H1 (cell line): ENCODE measurements around the gene CD200R1L. TPM values are rescaled to one million over a fixed set of nuclear protein-coding genes. Genes with fewer than 3 reads are reported as not detected.

Experiments used
- CTCF ChIA-PET: fragments of 300-600 bp; sonication (Branson Sonifier 250); formaldehyde crosslinking; loops from one replicate; lab custom pipeline; 2021; ENCODE audit not compliant: partially characterized antibody; lab: Charles Lee
- POLR2A ChIA-PET: fragments of 300-600 bp; sonication (Branson Sonifier 250); formaldehyde crosslinking; loops from one replicate; lab custom pipeline; 2021; ENCODE audit warnings: inconsistent platforms; ENCODE audit not compliant: partially characterized antibody; lab: Charles Lee
- DNase-seq, 2 experiments: peaks; one replicate each; pipeline versions ENCODE4 v3.0.0 to v3.0.0-alpha.2; 2010 to 2022; ENCODE audit warnings: low spot score in 2 of 2, low read depth in 1 of 2, mixed read lengths in 1 of 2
- FAIRE-seq: peaks from 2 replicates; lab custom pipeline; 2011; peaks lifted over from hg19 to GRCh38; lab: Jason Lieb, UNC
- H2AFZ ChIP-seq: 2 replicates; pipeline ENCODE4 v1.8.1; 2012; ENCODE audit warnings: low read length, inconsistent platforms
- H2AK5ac ChIP-seq: 2 replicates; pipeline ENCODE4 v1.6.1; 2013; ENCODE audit warnings: low read depth, low read length
- H2BK120ac ChIP-seq: replicated peaks from 2 replicates; pipeline ENCODE3; 2013; ENCODE audit warnings: low read depth, low read length, inconsistent platforms
- H2BK12ac ChIP-seq: 2 replicates; pipeline ENCODE4 v1.6.1; 2013; ENCODE audit warnings: low read depth, low read length
- H2BK15ac ChIP-seq: 2 replicates; pipeline ENCODE4 v1.6.1; 2013; ENCODE audit warnings: low read length
- H2BK20ac ChIP-seq: 2 replicates; pipeline ENCODE4 v1.6.1; 2013; ENCODE audit warnings: low read length
- H2BK5ac ChIP-seq: 2 replicates; pipeline ENCODE4 v1.6.1; 2013; ENCODE audit warnings: low read depth, low read length
- H3K14ac ChIP-seq: 2 replicates; pipeline ENCODE4 v1.6.1; 2013; ENCODE audit warnings: inconsistent platforms; ENCODE audit not compliant: insufficient read length
- H3K18ac ChIP-seq: 2 replicates; pipeline ENCODE4 v1.6.1; 2013; ENCODE audit warnings: low read length; ENCODE audit errors: extremely low read depth
- H3K23ac ChIP-seq: 2 replicates; pipeline ENCODE4 v1.6.1; 2013; ENCODE audit warnings: inconsistent platforms; ENCODE audit not compliant: insufficient read length
- H3K23me2 ChIP-seq: 2 replicates; pipeline ENCODE4 v1.6.1; 2013; ENCODE audit warnings: low read depth, low read length
- H3K27ac ChIP-seq: 2 replicates; pipeline ENCODE4 v1.6.1; 2011; ENCODE audit warnings: low read depth, low read length, inconsistent platforms
- H3K27me3 ChIP-seq, 4 experiments: replicated peaks in 1 of 4; 1 replicate in 1 of 4; 2 replicates in 3 of 4; pipeline versions ENCODE4 v1.6.1 to v1.8.1; 2011 to 2013; ENCODE audit warnings: low read length in 3 of 4, mild to moderate bottlenecking in 3 of 4, inconsistent platforms in 2 of 4, mixed read lengths in 2 of 4, moderate library complexity in 1 of 4; ENCODE audit not compliant: control insufficient read depth in 3 of 4, insufficient read depth in 3 of 4; ENCODE audit errors: extremely low read depth in 1 of 4
- H3K36me3 ChIP-seq, 4 experiments: 2 replicates each; pipeline versions ENCODE4 v1.6.1 to v1.8.1; 2011 to 2013; ENCODE audit warnings: mild to moderate bottlenecking in 4 of 4, low read length in 3 of 4, moderate library complexity in 2 of 4, control low read depth in 1 of 4, inconsistent platforms in 1 of 4; ENCODE audit not compliant: insufficient read depth in 4 of 4, control insufficient read depth in 2 of 4
- H3K4ac ChIP-seq: replicated peaks from 2 replicates; pipeline ENCODE3; 2013; ENCODE audit warnings: low read length, low read depth, mixed read lengths, inconsistent platforms; ENCODE audit not compliant: insufficient read length
- H3K4me1 ChIP-seq, 4 experiments: replicated peaks in 1 of 4; 1 replicate in 1 of 4; 2 replicates in 3 of 4; pipeline versions ENCODE4 v1.6.1 to v1.8.1; 2011 to 2013; ENCODE audit warnings: low read length in 3 of 4, inconsistent platforms in 2 of 4, mixed read lengths in 1 of 4; ENCODE audit not compliant: insufficient read depth in 4 of 4, control insufficient read depth in 3 of 4
- H3K4me2 ChIP-seq, 2 experiments: 2 replicates each; pipeline versions ENCODE4 v1.6.1 to v1.8.1; 2011 to 2013; ENCODE audit warnings: low read depth in 2 of 2, low read length in 2 of 2, control low read depth in 1 of 2, inconsistent platforms in 1 of 2, mild to moderate bottlenecking in 1 of 2; ENCODE audit not compliant: insufficient read depth in 1 of 2
- H3K4me3 ChIP-seq, 4 experiments: fragments of 200-600, 300-600 bp in 1 of 4; sonication (generic), shearing (Covaris generic), sonication (Bioruptor Twin) in 1 of 4; 2 replicates each; pipeline versions ENCODE4 v1.5.1 to v1.8.1; 2011 to 2016; ENCODE audit warnings: low read length in 4 of 4, low read depth in 3 of 4, control low read depth in 2 of 4, inconsistent platforms in 2 of 4, mild to moderate bottlenecking in 2 of 4, mixed read lengths in 1 of 4, moderate library complexity in 1 of 4; ENCODE audit not compliant: insufficient read depth in 2 of 4; ENCODE audit errors: extremely low read depth in 1 of 4
- H3K56ac ChIP-seq: replicated peaks from 2 replicates; pipeline ENCODE3; 2013; ENCODE audit warnings: low read depth, mild to moderate bottlenecking, mixed read lengths, low read length, inconsistent platforms; ENCODE audit not compliant: insufficient read length
- H3K79me1 ChIP-seq: 2 replicates; pipeline ENCODE4 v1.6.1; 2013; ENCODE audit warnings: low read depth, low read length, control low read depth
- H3K79me2 ChIP-seq, 2 experiments: 2 replicates each; pipeline versions ENCODE4 v1.6.1 to v1.8.1; 2012 to 2013; ENCODE audit warnings: low read length in 2 of 2, mild to moderate bottlenecking in 2 of 2, inconsistent platforms in 1 of 2; ENCODE audit not compliant: insufficient read depth in 2 of 2, control insufficient read depth in 1 of 2
- H3K9ac ChIP-seq, 4 experiments: replicated peaks in 1 of 4; 1 replicate in 1 of 4; 2 replicates in 3 of 4; pipeline versions ENCODE4 v1.6.1 to v1.8.1; 2011 to 2013; ENCODE audit warnings: low read depth in 3 of 4, low read length in 3 of 4, control low read depth in 2 of 4, mild to moderate bottlenecking in 2 of 4, moderate library complexity in 2 of 4, inconsistent platforms in 1 of 4; ENCODE audit errors: extremely low read depth in 1 of 4
- H3K9me3 ChIP-seq, 2 experiments: 2 replicates each; pipeline versions ENCODE4 v1.6.1 to v1.8.1; 2012 to 2013; ENCODE audit warnings: mild to moderate bottlenecking in 2 of 2, moderate library complexity in 2 of 2, control low read depth in 1 of 2, inconsistent platforms in 1 of 2, low read depth in 1 of 2, low read length in 1 of 2, mixed read lengths in 1 of 2; ENCODE audit not compliant: insufficient read depth in 2 of 2
- H4K20me1 ChIP-seq, 2 experiments: replicated peaks in 1 of 2; 2 replicates each; pipeline versions ENCODE3 to v1.8.1; 2011 to 2013; ENCODE audit warnings: inconsistent platforms in 2 of 2, low read length in 2 of 2, mild to moderate bottlenecking in 1 of 2; ENCODE audit not compliant: insufficient read depth in 2 of 2, control insufficient read depth in 1 of 2
- H4K5ac ChIP-seq: 2 replicates; pipeline ENCODE4 v1.6.1; 2013; ENCODE audit warnings: low read length, low read depth, mixed read lengths, inconsistent platforms; ENCODE audit not compliant: insufficient read length
- H4K8ac ChIP-seq: 2 replicates; pipeline ENCODE4 v1.8.0; 2013; ENCODE audit warnings: mild to moderate bottlenecking, moderate library complexity, low read length, inconsistent platforms; ENCODE audit not compliant: insufficient read depth; ENCODE audit errors: extremely low read depth
- H4K91ac ChIP-seq: replicated peaks from 2 replicates; pipeline ENCODE3; 2013; ENCODE audit warnings: low read length, mixed read lengths, inconsistent platforms; ENCODE audit not compliant: insufficient read length
- CTBP2 ChIP-seq: IDR thresholded peaks from 2 replicates; pipeline ENCODE4 v1.7.0; 2011; ENCODE audit warnings: borderline replicate concordance, mild to moderate bottlenecking, moderate library complexity, mixed read lengths, low read length; ENCODE audit not compliant: insufficient read depth, insufficient read length
- EP300 ChIP-seq, 2 experiments: IDR thresholded peaks; 1 replicate in 1 of 2; 2 replicates in 1 of 2; pipeline ENCODE4 v1.6.1; 2011 to 2012; ENCODE audit warnings: low read depth in 2 of 2, low read length in 2 of 2, mild to moderate bottlenecking in 2 of 2, borderline replicate concordance in 1 of 2, inconsistent platforms in 1 of 2, moderate library complexity in 1 of 2
- RFX5 ChIP-seq: IDR thresholded peaks from 2 replicates; pipeline ENCODE4 v1.6.1; 2011; ENCODE audit warnings: low read depth, low read length, improper control_type of control experiment, borderline replicate concordance
- SIRT6 ChIP-seq: IDR thresholded peaks from one replicate; pipeline ENCODE4 v1.7.1; 2012; ENCODE audit warnings: low read length, inconsistent platforms
- SP4 ChIP-seq: IDR thresholded peaks from 2 replicates; pipeline ENCODE4 v1.6.1; 2012; ENCODE audit warnings: low read length, inconsistent platforms
- YY1 ChIP-seq: IDR thresholded peaks from 2 replicates; pipeline ENCODE4 v1.6.1; 2011; ENCODE audit warnings: low read depth, mild to moderate bottlenecking, low read length
- ZNF274 ChIP-seq: IDR thresholded peaks from 2 replicates; pipeline ENCODE4 v1.7.0; 2012; ENCODE audit warnings: low read length, borderline replicate concordance; ENCODE audit errors: extremely low read depth
- polyA plus RNA-seq, 7 experiments: library from polyadenylated mRNA; depleted of rRNA in 3 of 7; stranded (reverse) in 5 of 7; unstranded in 2 of 7; fragments of >200 nt in 5 of 7; fragments of 200-250 nt in 2 of 7; gene quantifications; 1 replicate in 5 of 7; 2 replicates in 1 of 7; 4 replicates in 1 of 7; pipeline versions ENCODE4 v1.2.1 to v1.2.3, GENCODE V29; 2011 to 2013; ENCODE audit warnings: missing spikeins in 2 of 7, mixed read lengths in 2 of 7
- total RNA-seq: library from RNA; stranded (reverse); fragmentation: NEBNext Ultra II Directional; extraction: Animal tissue kit (Norgen Biotek cat#: 25700); gene quantifications from 2 replicates; pipeline ENCODE4 v1.2.1, GENCODE V29; 2021
- TF ChIP-seq, protein P1 (sequence below): IDR thresholded peaks from 2 replicates; pipeline ENCODE4 v1.6.1; 2011; ENCODE audit warnings: low read depth, mild to moderate bottlenecking, low read length; ENCODE audit not compliant: insufficient read depth

The CD200R1L gene
- total and polyA plus RNA-seq, 2 of the 8 experiments (the other 6 are each of a cell fraction or from before 2014, with no cell fraction given): not detected

DNA sequence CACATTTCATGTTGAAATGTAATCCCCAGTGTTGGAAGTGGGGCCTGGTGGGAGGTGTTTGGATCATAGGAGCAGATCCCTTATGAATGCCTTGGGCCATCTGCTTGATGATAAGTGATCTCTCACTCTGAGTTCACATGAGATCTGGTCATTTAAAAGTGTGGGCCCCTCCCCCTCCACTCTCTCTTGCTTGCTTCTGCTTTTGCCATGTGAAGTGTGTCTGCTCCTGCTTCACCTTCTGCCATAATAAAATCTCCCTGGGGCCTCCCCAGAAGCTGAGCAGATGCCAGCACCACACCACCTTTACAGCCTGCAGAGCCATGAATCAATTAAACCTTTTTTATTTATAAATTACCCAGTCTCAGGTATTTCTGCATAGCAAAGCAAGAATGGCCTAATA lies 14.2 kb upstream of the CD200R1L start:
- Histone ChIP-seq H3K56ac (no peak overlapping the region), H3K9me3 (peaks cover 6 to 18% of the 10 kb centered on the region in 2 experiments; a peak in 3 of 4 replicates), H3K27ac (no peak overlapping the region), H2BK5ac (no peak overlapping the region), H3K79me1 (no peaks in the 10 kb centered on the region), H2BK15ac (no peak overlapping the region), H4K5ac (no peak overlapping the region), H3K9ac (no peak overlapping the region), H2AK5ac (no peak overlapping the region), H3K23me2 (no peaks in the 10 kb centered on the region; the same call in 1 of the 2 replicates), H3K18ac (no peak overlapping the region), H2AFZ (no peak overlapping the region), H3K79me2 (no peaks in the 10 kb centered on the region), H3K4me1 (no peaks in the 10 kb centered on the region), H2BK12ac (no peak overlapping the region), H4K91ac (no peak overlapping the region), H3K4me3 (no peak overlapping the region), H3K14ac (no peak overlapping the region), H3K27me3 (no peaks in the 10 kb centered on the region), H4K8ac (no peak overlapping the region), H3K4me2 (no peak overlapping the region), H4K20me1 (no peaks in the 10 kb centered on the region), H2BK20ac (no peak overlapping the region), H3K23ac (no peak overlapping the region), H2BK120ac (no peak overlapping the region), H3K4ac (no peak overlapping the region), H3K36me3 (no peaks in the 10 kb centered on the region)
- TF ChIP-seq YY1 (no peak), SP4 (no peak), RFX5 (no peak), ZNF274 (no peak), EP300 (IDR thresholded peaks at IDR 0.05; ENCODE audit: borderline replicate concordance in 1 of 2, low read depth in 2 of 2, low read length in 2 of 2) (no peak), CTBP2 (no peak), SIRT6 (no peak)
- TF ChIP-seq, protein P1, sequence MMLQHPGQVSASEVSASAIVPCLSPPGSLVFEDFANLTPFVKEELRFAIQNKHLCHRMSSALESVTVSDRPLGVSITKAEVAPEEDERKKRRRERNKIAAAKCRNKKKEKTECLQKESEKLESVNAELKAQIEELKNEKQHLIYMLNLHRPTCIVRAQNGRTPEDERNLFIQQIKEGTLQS: no peak
- ChIA-PET POLR2A (no interaction called here), CTCF (no interaction called here)
- no peak for FAIRE-seq
- DNase-seq: no peak
